NCI-H526 treated with DMSO at 0.1 percent for 48 hours (cell line): Measurements from ENCODE around the gene KRT86.
"Not testable (repeated sequence)": the region's sequence is repeated elsewhere in the genome, so short reads cannot be mapped to it uniquely, and the experiment has no call there.

Experiments
- DNase-seq: peaks from one replicate; lab custom pipeline; 2025; lab: John Stamatoyannopoulos, UW

Gene KRT86

GRCh38 chr12:52252175-52252615 lies 22.2 kb upstream of the KRT86 start:
- not testable (repeated sequence) for DNase-seq

- no peak for DNase-seq
Observed at GRCh38 chr12:52252728-52253343, 21.6 kb upstream of the KRT86 start.

- no peak for DNase-seq
Observed at GRCh38 chr12:52253391-52254179, 20.9 kb upstream of the KRT86 start.

GRCh38 chr12:52254180-52254964 lies 20.1 kb upstream of the KRT86 start:
- DNase-seq: no peak

- DNase-seq: no peak
Observed at GRCh38 chr12:52254965-52255751, 19.3 kb upstream of the KRT86 start.

GRCh38 chr12:52255926-52256583 lies 18.4 kb upstream of the KRT86 start:
- no peak for DNase-seq

- no peak for DNase-seq
Observed at GRCh38 chr12:52256584-52256935, 17.9 kb upstream of the KRT86 start.

- no peak for DNase-seq
Observed at GRCh38 chr12:52257074-52257551, 17.3 kb upstream of the KRT86 start.

GRCh38 chr12:52257922-52258321 lies 16.5 kb upstream of the KRT86 start:
- DNase-seq: not testable (repeated sequence)

GRCh38 chr12:52258335-52258901 lies 16.0 kb upstream of the KRT86 start:
- DNase-seq: no peak

- DNase-seq: no peak
Observed at GRCh38 chr12:52259657-52260243, 14.7 kb upstream of the KRT86 start.

- no peak for DNase-seq
Observed at GRCh38 chr12:52260361-52261207, 13.9 kb upstream of the KRT86 start.

- no peak for DNase-seq
Observed at GRCh38 chr12:52261208-52261484, 13.3 kb upstream of the KRT86 start.

- no peak for DNase-seq
Observed at GRCh38 chr12:52262286-52262685, 12.2 kb upstream of the KRT86 start.

- DNase-seq: no peak
Observed at GRCh38 chr12:52263761-52264434, 10.5 kb upstream of the KRT86 start.

GRCh38 chr12:52264435-52264825 lies 10.0 kb upstream of the KRT86 start:
- DNase-seq: no peak

GRCh38 chr12:52266514-52266913 lies 7.9 kb upstream of the KRT86 start:
- no peak for DNase-seq

GRCh38 chr12:52267266-52267665 lies 7.2 kb upstream of the KRT86 start:
- no peak for DNase-seq

GRCh38 chr12:52267699-52268098 lies 6.7 kb upstream of the KRT86 start:
- no peak for DNase-seq
